SJSA1 (cell line): Measurements from ENCODE around the gene FOXA1. TPM values are rescaled to one million over a fixed set of nuclear protein-coding genes. Genes with fewer than 3 reads are reported as not detected.

Source experiments
- DNase-seq, 2 experiments: peaks; one replicate each; pipeline ENCODE4 v3.0.0-alpha.2; 2015 to 2020; ENCODE audit warnings: low spot score in 2 of 2, low read depth in 1 of 2
- H3K27ac ChIP-seq: fragments of 250-450 bp; sonication (Bioruptor Pico); 2 replicates; pipeline ENCODE4 v1.5.1; 2020; ENCODE audit warnings: mild to moderate bottlenecking, moderate library complexity
- H3K27me3 ChIP-seq: fragments of 250-450 bp; sonication (Bioruptor Pico); replicated peaks from 2 replicates; pipeline ENCODE4 v1.5.1; 2020; ENCODE audit warnings: mild to moderate bottlenecking, moderate library complexity
- H3K36me3 ChIP-seq: fragments of 250-450 bp; sonication (Bioruptor Pico); 2 replicates; pipeline ENCODE4 v1.5.1; 2020; ENCODE audit warnings: mild to moderate bottlenecking
- H3K4me1 ChIP-seq: fragments of 250-450 bp; sonication (Bioruptor Pico); replicated peaks from 2 replicates; pipeline ENCODE4 v1.6.1; 2021; ENCODE audit warnings: mild to moderate bottlenecking
- H3K4me3 ChIP-seq: fragments of 250-450 bp; sonication (Bioruptor Pico); 2 replicates; pipeline ENCODE4 v1.5.1; 2020; ENCODE audit warnings: mild to moderate bottlenecking
- H3K9me3 ChIP-seq: fragments of 250-450 bp; sonication (Bioruptor Pico); replicated peaks from 2 replicates; pipeline ENCODE4 v1.5.1; 2020; ENCODE audit warnings: mild to moderate bottlenecking
- total RNA-seq: library from RNA; depleted of rRNA; stranded (reverse); fragments of >200 nt; shearing (Covaris generic); gene quantifications from 2 replicates; pipeline ENCODE4 v1.2.3, GENCODE V29; 2014; rRNA removed

Gene FOXA1
- total RNA-seq, 1 experiment from 2014 or later: 0.87 TPM

- Histone ChIP-seq H3K9me3 (no peaks in the 10 kb centered on the region), H3K27ac (no peak overlapping the region), H3K4me1 (no peaks in the 10 kb centered on the region), H3K27me3 (0 out of 2 replicates have a peak, but pooled peaks cover 3% of the 10 kb centered on the region), H3K4me3 (no peak overlapping the region), H3K36me3 (no peaks in the 10 kb centered on the region)
- DNase-seq: no peak
Observed at GRCh38 chr14:37545174-37545573, 49.9 kb downstream of the FOXA1 start.

GRCh38 chr14:37544407-37544806 lies 50.6 kb downstream of the FOXA1 start:
- Histone ChIP-seq H3K27me3 (0 out of 2 replicates have a peak, but pooled peaks cover 3% of the 10 kb centered on the region), H3K9me3 (no peaks in the 10 kb centered on the region), H3K4me1 (no peaks in the 10 kb centered on the region), H3K4me3 (no peak overlapping the region), H3K36me3 (no peaks in the 10 kb centered on the region), H3K27ac (no peak overlapping the region)
- no peak for DNase-seq

DNA sequence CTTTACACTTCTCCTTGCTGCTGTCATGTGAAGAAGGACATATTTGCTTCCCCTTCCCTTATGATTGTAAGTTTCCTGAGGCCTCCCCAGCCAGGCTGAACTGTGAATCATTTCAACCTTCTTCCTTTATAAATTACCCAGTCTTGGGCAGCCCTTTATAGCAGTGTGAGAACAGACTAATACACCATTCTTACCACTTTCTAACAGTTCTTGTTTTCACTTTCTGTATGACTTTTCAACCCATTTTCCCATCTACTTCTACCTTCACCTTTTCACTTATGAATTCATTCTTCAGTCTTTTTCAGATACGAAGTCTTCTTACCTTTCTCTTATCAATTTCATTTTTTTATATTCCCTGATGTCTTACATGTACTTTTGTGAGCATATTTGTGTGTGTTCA lies 55.1 kb downstream of the FOXA1 start:
- H3K36me3 ChIP-seq: no peaks in the 10 kb centered on the region
- H3K27ac ChIP-seq: no peak overlapping the region
- H3K9me3 ChIP-seq: no peaks in the 10 kb centered on the region
- no peak for DNase-seq
- 0 out of 2 replicates have a peak, but pooled peaks cover 3% of the 10 kb centered on the region for H3K27me3 ChIP-seq
- H3K4me3 ChIP-seq: no peak overlapping the region
- H3K4me1 ChIP-seq: no peaks in the 10 kb centered on the region

Other genes starting within 250 kb of the FOXA1 start
- not detected in 2 replicates for gene TTC6, start 380 bp upstream of the FOXA1 start, total RNA-seq